ENCODE data around the gene RALGDS.
"Not testable (repeated sequence)": the region's sequence is repeated elsewhere in the genome, so short reads cannot be mapped to it uniquely, and the experiment has no call there.

DNA sequence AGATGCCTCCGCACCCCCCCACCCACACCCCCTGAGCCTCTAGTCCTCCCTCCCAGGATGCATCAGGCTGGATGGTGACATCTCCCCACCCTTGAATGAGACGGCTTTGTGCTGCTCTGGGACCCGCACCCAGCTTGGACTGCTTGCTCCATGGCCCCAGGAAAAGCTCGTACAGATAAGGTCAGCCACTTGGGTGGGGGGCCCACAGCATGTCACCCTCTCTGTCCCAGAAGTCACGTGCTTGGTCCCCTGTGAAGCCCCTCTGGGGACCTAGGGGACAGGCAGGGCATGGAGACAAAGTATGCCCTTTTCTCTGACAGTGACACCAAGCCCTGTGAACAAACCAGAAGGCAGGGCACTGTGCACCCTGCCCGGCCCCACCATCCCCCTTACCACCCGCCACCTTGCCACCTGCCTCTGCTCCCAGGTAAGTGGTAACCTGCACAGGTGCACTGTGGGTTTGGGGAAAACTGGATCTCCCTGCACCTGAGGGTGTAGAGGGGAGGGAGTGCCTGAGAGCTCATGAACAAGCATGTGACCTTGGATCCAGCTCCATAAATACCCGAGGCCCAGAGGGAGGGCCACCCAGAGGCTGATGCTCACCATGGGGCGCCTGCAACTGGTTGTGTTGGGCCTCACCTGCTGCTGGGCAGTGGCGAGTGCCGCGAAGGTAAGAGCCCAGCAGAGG, 38.9 kb downstream of the RALGDS start:
- TF ChIP-seq KDM5B (IDR thresholded peaks at IDR 0.05; ENCODE audit: insufficient replicate concordance, low read depth, low read length); KAT7 (CRISPR knock-in tag; IDR thresholded peaks at IDR 0.05; ENCODE audit: borderline replicate concordance); POLR2A (conservative IDR thresholded peaks at IDR 0.05); MAFK (IDR thresholded peaks at IDR 0.05; ENCODE audit: low read length); KDM2B (CRISPR knock-in tag; IDR thresholded peaks at IDR 0.05); POLR2AphosphoS5 (IDR thresholded peaks at IDR 0.05; ENCODE audit: control insufficient read depth, insufficient read depth, low read depth, low read length); EZH2 (IDR thresholded peaks at IDR 0.05; ENCODE audit: borderline replicate concordance, low read depth, low read length); PATZ1 (CRISPR knock-in tag; IDR thresholded peaks at IDR 0.05; ENCODE audit: borderline replicate concordance); KAT2B (IDR thresholded peaks at IDR 0.05; ENCODE audit: low read depth, low read length); ZBTB33 (CRISPR knock-in tag; IDR thresholded peaks at IDR 0.05); MTA2 (IDR thresholded peaks at IDR 0.05; ENCODE audit: low read depth); ZNF696 (CRISPR knock-in tag; conservative IDR thresholded peaks at IDR 0.05): not testable (repeated sequence)
- TF ChIP-seq, protein P1, sequence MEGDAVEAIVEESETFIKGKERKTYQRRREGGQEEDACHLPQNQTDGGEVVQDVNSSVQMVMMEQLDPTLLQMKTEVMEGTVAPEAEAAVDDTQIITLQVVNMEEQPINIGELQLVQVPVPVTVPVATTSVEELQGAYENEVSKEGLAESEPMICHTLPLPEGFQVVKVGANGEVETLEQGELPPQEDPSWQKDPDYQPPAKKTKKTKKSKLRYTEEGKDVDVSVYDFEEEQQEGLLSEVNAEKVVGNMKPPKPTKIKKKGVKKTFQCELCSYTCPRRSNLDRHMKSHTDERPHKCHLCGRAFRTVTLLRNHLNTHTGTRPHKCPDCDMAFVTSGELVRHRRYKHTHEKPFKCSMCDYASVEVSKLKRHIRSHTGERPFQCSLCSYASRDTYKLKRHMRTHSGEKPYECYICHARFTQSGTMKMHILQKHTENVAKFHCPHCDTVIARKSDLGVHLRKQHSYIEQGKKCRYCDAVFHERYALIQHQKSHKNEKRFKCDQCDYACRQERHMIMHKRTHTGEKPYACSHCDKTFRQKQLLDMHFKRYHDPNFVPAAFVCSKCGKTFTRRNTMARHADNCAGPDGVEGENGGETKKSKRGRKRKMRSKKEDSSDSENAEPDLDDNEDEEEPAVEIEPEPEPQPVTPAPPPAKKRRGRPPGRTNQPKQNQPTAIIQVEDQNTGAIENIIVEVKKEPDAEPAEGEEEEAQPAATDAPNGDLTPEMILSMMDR (IDR thresholded peaks at IDR 0.05 in 2 of 3, conservative IDR thresholded peaks at IDR 0.05 in 1 of 3; ENCODE audit: insufficient read depth in 2 of 3, low read depth in 1 of 3, low read length in 3 of 3): not testable (repeated sequence)
